T-helper 9 cell (primary cell): Measurements from ENCODE around the gene CCDC171.

Source experiments
- DNase-seq: peaks from one replicate; pipeline ENCODE4 v3.0.0-alpha.2; 2020

CCDC171 gene

DNA sequence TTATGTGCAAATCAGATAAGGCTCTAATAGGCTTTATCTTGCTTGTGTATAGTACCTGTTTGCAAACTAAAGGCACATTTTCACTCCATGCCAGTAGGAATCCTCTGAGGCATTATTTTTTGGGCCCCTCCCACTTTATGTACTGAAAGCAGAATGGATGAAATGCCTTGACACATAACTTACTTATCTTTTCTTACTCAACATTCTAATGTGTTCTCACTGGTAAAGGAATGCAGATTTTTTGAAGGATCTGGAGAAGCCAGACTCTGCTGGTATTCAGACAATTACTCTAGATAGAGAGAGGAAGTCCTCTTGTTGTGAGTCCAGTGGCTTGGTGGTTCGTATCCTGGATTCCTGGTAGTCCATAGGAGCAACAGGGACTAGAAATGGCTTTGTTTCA, 336.7 kb downstream of the CCDC171 start:
- no peak for DNase-seq

DNA sequence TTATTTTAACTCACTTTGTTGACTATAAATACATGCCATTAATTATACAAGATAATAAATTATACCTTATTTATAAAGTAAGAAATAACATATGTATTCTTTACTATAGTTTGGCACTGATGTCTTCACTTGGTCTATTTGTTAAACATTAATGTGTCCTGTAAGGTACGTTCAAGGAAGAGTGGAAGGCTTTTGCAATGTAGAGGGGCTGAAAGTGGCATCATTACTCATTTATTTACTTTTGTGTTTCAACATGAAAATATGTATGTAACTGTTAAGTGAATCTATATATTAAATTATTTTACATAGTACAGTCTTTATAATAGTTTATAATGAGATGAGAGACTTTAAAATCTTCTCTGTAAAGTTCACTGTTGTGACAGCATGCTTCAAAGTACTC, 348.7 kb downstream of the CCDC171 start:
- DNase-seq = no peak

DNA sequence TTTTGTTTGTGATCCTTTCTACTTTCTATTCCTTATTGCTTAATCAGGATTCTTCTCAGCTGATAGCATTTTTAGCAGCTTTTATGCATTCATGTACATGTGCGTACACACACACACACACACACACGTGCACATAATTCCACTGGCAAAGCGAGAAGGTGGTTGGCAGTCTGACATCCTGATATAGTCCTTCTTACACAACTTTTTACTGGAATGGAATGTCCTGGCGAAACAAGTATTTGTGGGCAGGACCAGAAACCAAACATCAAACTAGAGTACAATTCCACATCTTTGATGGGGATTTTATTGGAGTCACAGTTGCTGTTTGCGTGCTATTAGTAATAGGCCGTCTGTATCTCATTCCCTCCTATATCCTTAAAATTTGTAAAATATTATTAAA, 356.5 kb downstream of the CCDC171 start:
- no peak for DNase-seq

DNA sequence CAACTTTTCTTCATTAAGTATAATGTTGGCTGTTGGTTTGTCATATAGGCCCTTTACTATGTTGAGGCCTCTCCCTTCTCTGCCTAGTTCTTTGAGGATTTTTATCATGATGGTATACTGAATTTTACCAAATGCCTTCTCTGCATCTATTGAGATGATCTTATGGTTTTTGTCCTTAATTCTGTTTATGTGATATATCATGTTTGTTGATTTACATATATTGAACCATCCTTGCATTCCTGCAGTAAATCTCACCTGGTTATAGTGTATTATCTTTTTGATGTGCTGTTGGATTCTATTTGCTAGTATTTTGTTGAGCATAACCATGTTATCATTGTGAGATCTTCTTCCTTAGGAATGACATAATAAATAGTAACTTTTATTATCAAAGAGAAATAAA, 362.9 kb downstream of the CCDC171 start:
- no peak for DNase-seq

DNA sequence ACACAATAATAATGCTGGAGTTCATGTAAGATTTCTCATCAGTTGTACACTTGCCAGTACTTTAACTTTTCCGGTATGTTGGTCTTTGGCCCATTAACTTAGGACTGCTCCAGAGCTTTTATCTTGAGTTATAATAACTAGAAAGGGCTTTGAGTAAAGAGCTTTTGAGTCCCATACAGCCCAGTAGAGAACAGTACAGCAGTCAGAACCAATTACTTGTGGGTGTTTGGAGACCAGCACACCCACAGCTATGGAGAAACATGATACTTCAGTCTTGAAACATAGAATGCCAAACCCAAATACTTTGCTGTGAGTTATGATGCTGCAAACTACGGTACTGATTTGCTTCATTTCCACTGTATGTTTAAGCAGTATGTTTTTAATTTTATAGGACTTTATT, 374.3 kb downstream of the CCDC171 start:
- no peak for DNase-seq

DNA sequence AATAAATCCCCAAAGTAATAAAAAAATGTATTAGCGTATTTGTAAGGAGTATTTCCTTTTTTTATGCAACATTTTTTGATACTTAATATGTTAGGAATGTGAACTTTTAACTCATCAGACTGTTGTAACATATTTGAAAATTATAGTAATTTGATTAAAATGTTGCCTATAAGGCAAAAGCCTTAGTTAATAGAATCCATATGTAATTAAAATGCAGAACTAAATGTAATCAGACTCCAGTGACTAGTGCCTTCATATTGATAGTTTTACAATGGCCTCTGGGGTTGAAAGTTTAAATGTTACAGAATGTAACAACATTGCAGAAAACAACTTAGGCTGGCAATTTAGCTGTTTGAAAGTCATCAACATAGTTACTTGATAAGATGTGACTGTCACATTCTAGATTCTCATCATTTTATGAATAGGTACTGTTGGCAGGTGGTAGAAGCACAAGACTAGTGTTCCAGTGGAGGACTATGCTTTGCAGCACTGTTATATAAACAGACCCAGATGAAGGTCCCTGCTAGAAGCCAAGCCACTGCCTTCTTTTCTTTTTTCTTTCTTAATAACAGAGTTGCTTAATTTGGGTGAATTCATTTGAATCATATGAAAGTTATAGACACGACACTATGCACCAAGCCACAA, 382.9 kb downstream of the CCDC171 start:
- no peak for DNase-seq

DNA sequence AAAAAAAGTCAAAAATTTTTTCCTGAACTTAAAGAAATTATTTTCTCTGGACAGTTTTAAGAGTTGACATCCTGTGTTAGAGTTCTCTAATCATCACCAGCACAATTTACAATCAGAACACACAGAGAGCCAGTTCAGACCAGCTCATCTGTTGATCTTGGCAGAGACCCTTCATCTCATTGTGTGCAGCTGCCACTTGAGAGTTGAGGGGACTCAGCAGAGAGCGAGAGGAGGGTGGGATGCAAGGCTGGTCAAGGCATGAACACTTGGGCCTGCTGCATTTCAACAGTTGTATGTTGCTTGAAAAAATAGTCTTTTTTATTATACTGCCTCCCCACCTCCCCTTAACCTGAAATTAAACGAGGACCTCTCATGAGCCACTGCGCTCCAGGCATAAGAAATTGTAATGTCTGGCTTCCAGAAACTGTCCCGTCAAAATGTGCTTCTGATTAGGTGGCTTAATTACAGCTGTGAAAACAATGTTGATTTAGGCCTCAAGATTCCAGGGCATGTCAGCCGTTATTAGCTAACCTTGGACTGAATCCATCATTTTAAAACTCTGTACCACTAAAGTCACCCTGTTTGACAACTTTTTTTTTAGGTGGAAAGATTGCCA, 383.6 kb downstream of the CCDC171 start:
- no peak for DNase-seq

DNA sequence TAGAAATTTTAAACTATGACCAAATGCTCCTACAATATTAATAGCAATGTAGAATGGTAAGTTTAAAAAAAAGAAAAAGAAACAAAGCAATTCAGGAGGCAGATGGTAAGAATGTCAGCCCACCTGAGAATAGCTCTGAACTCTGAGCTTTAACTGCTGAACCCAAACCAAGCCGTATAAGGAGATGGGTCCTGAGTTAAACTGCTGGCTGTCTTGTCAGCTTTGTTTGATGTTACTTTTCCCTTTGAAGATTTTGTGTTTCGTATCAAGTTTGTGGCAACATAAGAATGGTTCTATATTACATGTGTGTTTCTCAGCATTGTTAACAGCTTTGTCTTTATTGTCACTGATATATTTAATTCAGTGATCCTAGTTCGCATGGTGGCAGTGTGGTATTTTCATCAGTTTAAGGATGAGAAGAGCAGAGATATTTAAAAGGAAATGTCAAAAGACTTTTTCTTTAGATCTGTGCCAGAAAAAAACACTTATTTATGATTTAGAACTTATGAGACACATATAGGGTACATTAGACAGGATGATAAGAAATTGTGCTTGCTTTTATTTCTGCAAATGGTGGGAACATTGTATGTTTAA, 390.1 kb downstream of the CCDC171 start:
- DNase-seq = no peak

DNA sequence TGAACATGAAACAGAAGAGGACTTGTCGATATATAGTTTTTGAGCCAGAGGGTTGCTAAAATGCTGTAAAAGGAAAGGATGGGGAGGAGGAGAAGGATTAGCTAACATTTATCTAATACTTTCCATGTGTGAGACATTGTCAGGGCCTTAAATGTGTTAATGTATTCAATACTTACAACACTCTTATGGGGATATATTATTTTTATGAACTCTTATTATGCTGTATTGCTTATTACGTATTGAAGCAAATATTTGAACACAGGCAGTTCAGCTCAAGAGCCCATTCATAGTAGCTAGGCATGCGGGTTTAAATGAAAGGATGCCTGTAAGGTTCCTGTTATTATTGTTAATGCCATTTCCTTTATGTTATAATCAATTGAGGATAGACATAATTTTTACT, 391.5 kb downstream of the CCDC171 start:
- DNase-seq = no peak

DNA sequence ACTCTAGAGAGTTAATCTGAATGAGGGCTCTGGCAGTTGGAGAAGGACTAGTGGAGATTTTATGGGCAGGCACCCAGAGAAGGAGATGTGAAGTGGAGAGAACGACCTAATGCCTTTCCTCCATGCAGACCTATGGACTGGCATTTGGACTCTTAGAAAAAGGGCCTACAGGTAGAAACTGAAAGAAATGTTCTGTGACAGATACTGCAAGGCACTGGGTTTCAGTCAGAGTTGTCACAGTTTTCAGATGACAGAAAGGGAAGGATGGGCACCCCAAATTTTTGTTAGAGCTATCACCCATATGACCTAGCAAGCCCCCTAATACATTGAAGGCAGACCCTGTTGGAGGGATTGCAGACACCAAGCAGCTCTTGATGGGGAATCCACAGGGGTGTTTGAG, 406.8 kb downstream of the CCDC171 start:
- DNase-seq = no peak

DNA sequence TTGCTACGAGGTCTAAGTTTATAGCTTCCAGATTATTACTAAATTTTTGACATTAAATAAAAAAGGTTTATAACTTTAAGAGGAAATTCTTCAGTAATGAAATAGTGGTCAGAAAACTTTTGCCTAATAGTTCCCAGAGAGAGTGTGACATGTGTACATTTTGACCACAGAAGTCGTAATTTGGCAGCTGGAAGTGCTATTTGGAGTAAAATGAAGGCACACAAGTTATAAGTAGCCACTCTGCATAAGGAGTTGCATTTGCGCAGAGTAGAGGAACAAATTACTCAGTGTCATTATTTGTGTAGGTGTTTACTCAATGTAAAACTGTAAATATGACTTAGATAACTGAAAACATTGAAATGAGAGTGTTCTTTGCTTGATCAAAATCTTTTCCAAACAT, 408.4 kb downstream of the CCDC171 start:
- DNase-seq = no peak

DNA sequence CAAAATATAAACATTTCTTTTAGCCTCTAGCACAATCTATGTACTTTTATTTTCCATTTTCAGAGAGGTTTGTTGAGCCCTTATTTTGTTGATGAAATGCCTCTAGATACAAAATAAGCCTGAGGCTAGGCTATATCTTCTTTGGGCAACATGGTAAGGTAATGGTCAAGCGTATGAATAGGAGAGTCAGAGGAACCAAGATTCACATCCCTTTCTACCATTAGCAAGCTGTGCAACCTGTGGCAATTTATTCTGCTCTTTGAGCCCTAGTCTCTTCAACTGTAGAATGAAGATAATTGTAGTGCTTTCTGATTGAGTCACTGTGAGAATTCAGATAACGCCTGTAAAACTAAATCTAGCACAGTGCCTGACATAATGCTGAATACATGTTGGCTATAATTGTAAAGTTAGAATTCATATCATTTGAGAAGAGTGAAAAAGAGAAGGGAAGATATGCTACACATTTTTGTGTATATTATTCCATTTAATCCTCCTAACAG, 412.5 kb downstream of the CCDC171 start:
- DNase-seq = no peak

DNA sequence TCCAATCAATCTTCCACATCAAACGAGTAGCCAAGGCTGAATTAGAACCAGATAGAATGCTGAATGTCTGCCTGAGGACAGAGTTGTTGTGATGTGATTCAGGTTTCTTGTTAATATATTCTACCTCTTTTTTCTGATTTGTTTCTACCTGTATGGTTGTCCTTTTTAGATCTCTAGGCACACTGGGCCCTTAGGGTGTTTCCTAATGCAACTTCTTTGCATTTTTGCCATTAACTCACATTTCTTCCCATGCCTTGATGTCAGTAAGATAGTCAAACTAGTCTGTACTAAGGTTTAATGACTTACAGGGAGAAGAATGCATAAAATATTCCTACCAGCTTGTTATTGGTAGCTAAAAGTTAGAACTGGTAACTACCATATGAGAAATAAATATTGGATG, 413.6 kb downstream of the CCDC171 start:
- DNase-seq = no peak

DNA sequence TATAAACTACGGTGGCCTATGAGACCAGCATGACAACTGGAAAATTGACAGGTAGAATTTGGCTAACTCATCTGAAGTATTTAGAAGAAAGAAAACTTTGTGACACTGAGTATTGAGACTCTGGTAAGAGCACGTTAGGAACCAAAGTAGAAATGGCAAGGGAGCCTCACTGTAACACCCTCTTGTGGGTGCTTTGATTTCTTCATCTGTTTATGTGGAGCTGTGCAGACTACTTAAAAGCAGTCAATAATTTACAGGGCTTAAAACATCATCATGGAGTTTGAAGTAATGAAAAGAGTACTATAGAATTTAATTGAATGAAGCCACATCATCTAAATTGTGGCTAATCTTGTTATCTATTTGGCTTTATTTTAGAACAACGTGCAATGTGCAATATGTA, 414.2 kb downstream of the CCDC171 start:
- no peak for DNase-seq

DNA sequence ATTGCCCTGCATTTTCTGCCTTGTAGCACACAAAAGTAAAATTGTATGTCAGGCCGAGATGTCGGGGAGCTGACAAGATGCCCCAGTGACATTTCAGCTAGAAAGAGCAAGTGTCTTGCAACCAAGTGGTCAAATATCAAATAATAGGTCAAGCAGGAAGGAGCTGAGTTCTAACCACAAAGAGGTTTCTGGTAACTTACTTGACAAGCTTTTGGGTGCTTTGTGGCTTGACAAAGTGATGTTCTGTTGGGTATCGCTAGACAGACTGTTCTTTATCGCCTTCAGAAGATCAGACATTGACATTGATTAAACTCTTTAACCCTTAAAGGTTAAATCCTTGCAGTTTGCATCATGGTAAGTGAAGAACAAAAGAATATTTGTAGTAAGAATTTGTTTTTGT, 419.9 kb downstream of the CCDC171 start:
- no peak for DNase-seq

DNA sequence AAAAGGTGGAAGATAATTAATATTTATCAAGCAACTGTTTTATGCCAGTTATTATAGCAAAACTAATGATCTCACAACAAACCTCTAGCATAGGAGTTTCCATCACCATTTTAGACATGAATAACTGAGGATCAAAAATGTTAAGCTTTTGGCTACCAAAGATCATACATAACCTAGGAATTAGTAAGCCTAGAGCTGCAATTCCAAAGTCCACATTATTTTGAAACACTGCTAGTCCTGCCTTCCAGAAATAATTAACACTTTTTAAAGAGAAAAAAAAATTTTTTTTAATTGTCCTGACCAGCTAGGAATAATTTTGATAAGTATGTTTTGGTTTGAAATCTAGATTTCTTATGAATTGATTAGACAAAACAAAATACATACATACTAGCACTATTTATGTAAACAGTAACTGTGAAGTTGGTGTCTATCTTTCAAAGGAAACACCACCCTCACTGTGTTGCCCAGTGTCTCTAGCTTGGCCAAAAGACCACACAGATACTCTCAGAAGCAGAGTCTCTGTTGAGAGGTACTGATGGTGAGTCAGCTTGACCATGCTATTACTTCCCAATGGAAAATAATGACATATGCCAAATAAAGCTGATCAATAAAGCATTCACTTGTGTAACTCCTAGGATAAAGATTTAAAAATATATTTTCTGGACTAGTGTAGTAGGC, 422.4 kb downstream of the CCDC171 start:
- no peak for DNase-seq

DNA sequence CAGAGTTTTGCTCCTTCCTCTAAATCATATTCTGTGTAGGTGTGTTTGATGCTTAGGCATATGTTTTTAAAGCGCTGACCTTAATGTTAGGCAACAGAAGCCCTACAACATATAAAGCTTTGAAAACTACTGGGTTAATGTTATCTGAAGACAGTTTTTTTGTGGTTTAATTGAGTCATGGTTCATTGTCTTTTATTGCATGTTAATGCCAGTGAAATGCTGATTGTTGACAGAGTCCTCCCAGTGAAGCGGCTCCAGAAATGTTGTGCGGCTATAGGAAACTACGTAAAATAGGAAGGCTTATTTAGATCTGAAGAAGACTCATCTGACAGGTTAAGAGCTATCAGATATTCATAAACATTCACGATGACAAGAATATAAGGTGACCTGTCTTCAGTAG, 424.6 kb downstream of the CCDC171 start:
- no peak for DNase-seq

DNA sequence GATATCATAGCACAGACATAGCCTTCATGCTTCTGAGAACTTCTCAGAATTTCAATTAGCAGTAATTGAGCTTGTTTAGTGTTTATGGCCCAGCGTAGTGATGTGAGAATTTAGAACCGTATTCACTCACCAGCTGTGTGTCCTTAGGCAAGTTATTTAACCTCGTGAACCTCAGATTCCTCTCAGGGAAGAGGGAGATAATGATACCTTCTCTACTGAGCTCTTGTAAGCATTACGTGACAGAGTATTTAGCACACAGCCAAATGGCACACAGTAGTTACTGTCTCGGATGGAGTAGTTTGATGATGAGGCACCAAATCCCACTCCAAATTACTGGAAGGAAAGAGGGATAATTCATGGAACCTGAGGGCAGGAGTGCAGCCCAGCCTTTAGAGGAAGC, 429.3 kb downstream of the CCDC171 start:
- no peak for DNase-seq

DNA sequence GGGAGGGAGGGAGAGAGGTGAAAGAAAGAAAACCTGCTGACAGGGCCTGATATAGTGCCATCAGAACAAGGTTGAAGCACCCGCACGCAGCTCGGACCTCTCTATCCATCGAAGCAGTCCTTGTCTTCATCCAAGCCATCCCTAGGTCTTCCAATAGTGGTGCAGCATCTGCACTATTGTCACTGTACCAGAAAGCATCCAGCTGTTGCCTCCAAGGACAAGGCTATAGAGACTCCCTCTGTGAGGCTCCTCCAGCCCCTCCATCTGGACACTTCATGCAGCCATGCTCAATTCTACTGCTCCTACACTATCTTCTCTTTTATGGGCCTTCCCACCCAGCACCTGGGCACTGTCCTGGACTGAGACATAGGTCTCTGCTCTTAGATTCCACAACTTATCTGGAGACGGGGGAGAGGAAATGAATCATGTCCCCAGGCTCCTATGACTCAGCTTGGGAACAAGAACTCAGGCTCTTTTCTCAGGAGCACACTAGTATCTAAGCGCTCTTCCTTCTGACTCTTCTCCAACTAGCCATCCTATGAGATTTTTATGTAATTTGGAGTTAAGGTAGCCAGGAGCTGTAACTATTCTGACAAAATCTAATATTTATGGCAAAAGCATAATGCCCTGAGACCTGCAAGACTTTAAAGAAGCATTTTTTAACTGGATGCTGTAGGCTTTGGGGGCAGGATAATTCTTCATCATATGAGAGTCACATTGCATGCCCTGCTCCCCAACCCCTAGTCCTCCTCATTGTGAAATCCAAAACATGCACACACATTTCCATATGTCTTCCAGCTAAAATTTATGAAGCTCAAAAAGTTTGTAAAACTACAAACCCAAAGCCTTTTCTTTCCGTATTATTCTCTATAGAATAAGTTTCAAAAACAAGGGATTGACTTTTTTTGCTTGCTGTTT, 446.8 kb downstream of the CCDC171 start:
- no peak for DNase-seq

DNA sequence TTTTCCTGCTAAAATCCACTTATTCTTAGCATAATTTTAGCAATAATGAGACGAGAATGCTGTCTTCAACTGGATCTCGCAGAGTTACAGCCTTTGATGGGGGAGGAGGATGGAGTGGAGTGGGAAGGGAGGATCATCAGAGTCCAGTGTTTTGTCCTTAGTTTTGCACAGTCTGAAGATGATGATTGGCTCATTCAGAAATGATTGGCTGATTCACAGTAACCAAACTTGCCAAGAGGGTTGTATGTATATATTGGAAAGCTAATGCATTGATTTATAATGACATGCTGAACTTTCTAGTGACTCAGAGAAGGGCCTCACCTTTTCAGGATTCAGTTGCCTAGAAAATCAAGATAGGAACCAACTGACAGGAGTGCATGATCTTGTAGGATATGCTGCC, 448.0 kb downstream of the CCDC171 start:
- DNase-seq = no peak

DNA sequence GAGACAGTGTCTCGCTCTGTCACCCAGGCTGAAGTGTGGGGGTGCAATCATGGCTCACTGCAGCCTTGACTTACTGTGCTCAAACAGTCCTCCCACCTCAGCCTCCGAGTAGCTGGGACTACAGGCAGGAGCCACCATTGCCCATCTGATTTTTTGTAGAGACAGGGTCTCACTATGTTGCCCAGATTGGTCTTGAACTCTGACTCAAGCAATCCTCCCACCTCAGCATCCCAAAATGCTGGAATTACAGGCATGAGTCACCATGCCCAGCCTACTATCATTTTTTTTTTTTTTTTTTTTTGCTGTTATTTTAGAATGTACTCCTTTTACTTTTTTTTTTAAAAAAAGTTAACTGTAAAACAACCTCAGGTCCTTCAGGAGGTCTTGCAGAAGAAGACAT, 449.0 kb downstream of the CCDC171 start:
- no peak for DNase-seq

DNA sequence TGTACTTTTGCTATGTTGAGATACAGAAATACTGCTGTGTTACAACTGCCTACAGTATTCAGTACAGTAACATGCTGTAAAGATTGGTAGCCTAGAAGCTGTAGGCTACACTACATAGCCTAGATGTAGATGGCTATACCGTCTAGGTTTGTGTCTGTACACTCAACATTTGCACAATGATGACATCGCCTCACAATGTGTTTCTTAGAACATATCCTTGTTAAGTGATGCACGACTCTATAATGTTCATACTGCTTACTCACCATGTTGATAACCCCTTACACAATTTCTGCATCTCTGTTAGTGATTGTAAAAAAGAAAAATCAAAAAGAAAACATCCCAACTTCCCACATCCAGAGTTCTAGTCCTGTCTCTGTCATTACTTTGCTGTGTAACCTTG, 450.0 kb downstream of the CCDC171 start:
- no peak for DNase-seq

DNA sequence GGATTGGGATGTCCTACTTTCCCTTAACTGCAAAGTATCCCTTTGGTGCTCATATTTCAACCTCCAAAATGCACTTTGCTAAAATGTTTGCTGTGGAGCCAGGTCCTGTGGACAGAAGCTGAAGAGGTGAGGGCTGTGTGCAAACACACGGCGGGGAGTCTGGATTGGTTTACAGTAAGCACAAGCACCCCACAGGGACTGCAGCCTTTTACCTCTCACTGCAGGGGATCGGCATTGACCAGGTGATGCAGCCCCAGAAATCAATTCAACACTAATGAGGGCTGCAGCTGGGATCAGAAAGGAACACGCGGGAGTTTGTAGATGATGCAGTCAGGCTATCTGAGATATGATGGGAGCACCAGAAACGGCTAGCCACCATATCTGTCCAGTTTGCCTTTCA, 450.9 kb downstream of the CCDC171 start:
- DNase-seq = no peak
